Liver (tissue), 9 donors: ENCODE measurements around the gene INPP5A. TPM values are rescaled to one million over a fixed set of nuclear protein-coding genes. Genes with fewer than 3 reads are reported as not detected.

ENCODE experiments used
- DNase-seq: peaks from one replicate; pipeline ENCODE4 v3.0.0-alpha.2; 2017; ENCODE audit warnings: low spot score
- H3K27ac ChIP-seq, 2 donors: one replicate each; pipeline ENCODE4 v1.7.0; 2013; ENCODE audit warnings: inconsistent platforms in 2 of 2, low read length in 2 of 2, control low read depth in 1 of 2, low read depth in 1 of 2, mild to moderate bottlenecking in 1 of 2
- H3K27me3 ChIP-seq, 4 donors: one replicate each; pipeline versions ENCODE4 v1.6.1 to v1.7.0; 2013; ENCODE audit warnings: low read length in 3 of 4, inconsistent platforms in 1 of 4, mild to moderate bottlenecking in 1 of 4, moderate library complexity in 1 of 4; ENCODE audit not compliant: control insufficient read depth in 4 of 4, insufficient read depth in 4 of 4
- H3K36me3 ChIP-seq, 4 donors: one replicate each; pipeline versions ENCODE4 v1.6.1 to v1.7.0; 2013; ENCODE audit warnings: low read length in 3 of 4, mild to moderate bottlenecking in 3 of 4, low read depth in 1 of 4, moderate library complexity in 1 of 4; ENCODE audit not compliant: control insufficient read depth in 4 of 4, insufficient read depth in 3 of 4
- H3K4me1 ChIP-seq, 4 donors: one replicate each; pipeline versions ENCODE4 v1.6.1 to v1.7.0; 2013; ENCODE audit warnings: low read length in 3 of 4, mild to moderate bottlenecking in 3 of 4, moderate library complexity in 1 of 4; ENCODE audit not compliant: control insufficient read depth in 4 of 4, insufficient read depth in 4 of 4
- H3K4me3 ChIP-seq, 3 donors: one replicate each; pipeline versions ENCODE4 v1.6.1 to v1.7.0; 2013; ENCODE audit warnings: low read length in 3 of 3, control low read depth in 1 of 3, low read depth in 1 of 3, mild to moderate bottlenecking in 1 of 3
- H3K9ac ChIP-seq, 2 donors: one replicate each; pipeline ENCODE4 v1.7.0; 2013; ENCODE audit warnings: low read length in 2 of 2, mild to moderate bottlenecking in 2 of 2, moderate library complexity in 2 of 2, control low read depth in 1 of 2, low read depth in 1 of 2
- H3K9me3 ChIP-seq, 4 donors: one replicate each; pipeline versions ENCODE4 v1.6.1 to v1.7.0; 2013; ENCODE audit warnings: low read length in 3 of 4; ENCODE audit not compliant: control insufficient read depth in 4 of 4
- ATF3 ChIP-seq: IDR thresholded peaks from 2 replicates; pipeline ENCODE4 v1.6.1; 2016; ENCODE audit warnings: antibody characterized with exemption
- CTCF ChIP-seq: fragments of 150-350 bp; IDR thresholded peaks from 2 replicates; pipeline ENCODE4 v1.5.1; 2017; ENCODE audit warnings: improper control_type of control experiment, low read depth, low read length; ENCODE audit not compliant: missing input control
- EGR1 ChIP-seq, 2 donors: IDR thresholded peaks; 2 replicates each; pipeline ENCODE4 v1.6.1; 2016 to 2018; ENCODE audit warnings: antibody characterized with exemption in 2 of 2, low read depth in 2 of 2
- FOXA1 ChIP-seq: IDR thresholded peaks from 2 replicates; pipeline ENCODE4 v1.6.1; 2016; ENCODE audit warnings: antibody characterized with exemption
- FOXA2 ChIP-seq: IDR thresholded peaks from 2 replicates; pipeline ENCODE4 v1.6.1; 2016; ENCODE audit warnings: antibody characterized with exemption
- GABPA ChIP-seq, 2 donors: IDR thresholded peaks in 1 of 2; conservative IDR thresholded peaks in 1 of 2; 2 replicates each; pipeline ENCODE4 v1.6.1; 2016; ENCODE audit warnings: antibody characterized with exemption in 2 of 2, mild to moderate bottlenecking in 1 of 2, moderate library complexity in 1 of 2
- HNF4A ChIP-seq, 2 donors: conservative IDR thresholded peaks; 2 replicates each; pipeline ENCODE4 v1.6.1; 2016; ENCODE audit warnings: antibody characterized with exemption in 2 of 2, mild to moderate bottlenecking in 2 of 2
- HNF4G ChIP-seq: IDR thresholded peaks from 2 replicates; pipeline ENCODE4 v1.6.1; 2016; ENCODE audit warnings: antibody characterized with exemption
- JUND ChIP-seq, 2 donors: IDR thresholded peaks; 2 replicates each; pipeline ENCODE4 v1.6.1; 2016; ENCODE audit warnings: antibody characterized with exemption in 2 of 2
- NR2F2 ChIP-seq: IDR thresholded peaks from 2 replicates; pipeline ENCODE4 v1.6.1; 2016; ENCODE audit warnings: antibody characterized with exemption
- RAD21 ChIP-seq, 2 donors: IDR thresholded peaks; 2 replicates each; pipeline ENCODE4 v1.6.1; 2016; ENCODE audit warnings: antibody characterized with exemption in 2 of 2, mild to moderate bottlenecking in 2 of 2
- REST ChIP-seq: IDR thresholded peaks from 2 replicates; pipeline ENCODE4 v1.6.1; 2016; ENCODE audit warnings: antibody characterized with exemption, mild to moderate bottlenecking
- RXRA ChIP-seq, 2 donors: IDR thresholded peaks; 2 replicates each; pipeline ENCODE4 v1.6.1; 2017 to 2018; ENCODE audit warnings: antibody characterized with exemption in 2 of 2, mild to moderate bottlenecking in 1 of 2
- SP1 ChIP-seq: IDR thresholded peaks from 2 replicates; pipeline ENCODE4 v1.6.1; 2018; ENCODE audit warnings: antibody characterized with exemption, mild to moderate bottlenecking
- TAF1 ChIP-seq: conservative IDR thresholded peaks from 2 replicates; pipeline ENCODE4 v1.6.1; 2016; ENCODE audit warnings: antibody characterized with exemption, mild to moderate bottlenecking
- ZBTB33 ChIP-seq: IDR thresholded peaks from 2 replicates; pipeline ENCODE4 v1.6.1; 2016; ENCODE audit warnings: antibody characterized with exemption
- WGBS: extraction: QIAGEN DNeasy Blood & Tissue Kit; methylation state at CpG from one replicate; pipeline ENCODE4 v1.1.7; 2013; 5-methylcytosine and 5-hydroxymethylcytosine counted together
- polyA plus RNA-seq, 2 donors: library from polyadenylated mRNA; stranded (reverse) in 1 of 2; unstranded in 1 of 2; fragments of 200-250 nt in 1 of 2; fragments of >200 nt in 1 of 2; fragmentation: Nextera tagmentation in 1 of 2; extraction: Ambion mirVana in 1 of 2; gene quantifications; one replicate each; pipeline versions ENCODE4 v1.2.1 to v1.2.3, GENCODE V29; 2013 to 2015
- total RNA-seq, 2 donors: library from RNA; depleted of rRNA; stranded (reverse); fragments of >200 nt; gene quantifications; one replicate each; pipeline ENCODE4 v1.2.3, GENCODE V29; 2014
- donor health status: healthy.
- donor health status: healthy.
- donor health status: healthy.
- donor health status: healthy.
- donor health status: healthy.

Gene INPP5A
- total and polyA plus RNA-seq, 4 donors, result 4.3 to 26.5 (median 10.9) TPM

DNA sequence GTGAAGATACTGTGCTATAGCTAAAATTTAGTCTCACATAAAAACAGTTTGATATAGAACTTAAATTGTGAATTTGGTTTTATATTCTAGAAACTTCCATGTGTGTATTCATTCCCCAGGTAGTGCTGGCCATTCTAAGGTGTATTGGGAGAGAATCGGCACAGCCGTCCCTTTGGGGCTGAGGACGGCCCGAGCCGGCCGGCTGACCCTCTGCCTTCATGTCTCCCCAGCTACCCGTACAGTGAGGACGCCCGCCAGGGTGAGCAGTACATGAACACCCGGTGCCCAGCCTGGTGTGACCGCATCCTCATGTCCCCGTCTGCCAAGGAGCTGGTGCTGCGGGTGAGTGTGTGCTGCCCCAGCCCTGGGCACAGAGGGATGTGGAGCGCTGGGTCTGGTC is 239.9 kb downstream of the INPP5A start:
- no peak for DNase-seq
- H3K4me1 ChIP-seq, result no peaks in the 10 kb centered on the region
- no peaks in the 10 kb centered on the region for H3K27me3 ChIP-seq
- no peak for TF ChIP-seq ATF3
- no peak for TF ChIP-seq FOXA2
- no peak for TF ChIP-seq GABPA (IDR thresholded peaks at IDR 0.05 in 1 of 2, conservative IDR thresholded peaks at IDR 0.05 in 1 of 2)
- no peak for TF ChIP-seq NR2F2
- no peak for TF ChIP-seq CTCF
- no peak for TF ChIP-seq RAD21 (IDR thresholded peaks at IDR 0.05)
- no peak for TF ChIP-seq ZBTB33
- TF ChIP-seq EGR1 (IDR thresholded peaks at IDR 0.05; ENCODE audit: low read depth in 2 of 2), result no peak
- TF ChIP-seq RXRA (IDR thresholded peaks at IDR 0.05), result no peak
- no peak for TF ChIP-seq HNF4G
- no peak for TF ChIP-seq FOXA1
- no peak for TF ChIP-seq TAF1
- TF ChIP-seq REST, result no peak
- no peak for TF ChIP-seq HNF4A (conservative IDR thresholded peaks at IDR 0.05)
- TF ChIP-seq SP1, result no peak
- no peak overlapping the region for H3K9ac ChIP-seq
- H3K36me3 ChIP-seq, result peaks cover 4 to 24% (median 14%) of the 10 kb centered on the region in 4 donors
- H3K9me3 ChIP-seq, result no peaks in the 10 kb centered on the region
- H3K27ac ChIP-seq, result no peak overlapping the region
- WGBS, result 97% methylated on average over 14 of the region's 14 CpGs
- H3K4me3 ChIP-seq, result no peak overlapping the region

DNA sequence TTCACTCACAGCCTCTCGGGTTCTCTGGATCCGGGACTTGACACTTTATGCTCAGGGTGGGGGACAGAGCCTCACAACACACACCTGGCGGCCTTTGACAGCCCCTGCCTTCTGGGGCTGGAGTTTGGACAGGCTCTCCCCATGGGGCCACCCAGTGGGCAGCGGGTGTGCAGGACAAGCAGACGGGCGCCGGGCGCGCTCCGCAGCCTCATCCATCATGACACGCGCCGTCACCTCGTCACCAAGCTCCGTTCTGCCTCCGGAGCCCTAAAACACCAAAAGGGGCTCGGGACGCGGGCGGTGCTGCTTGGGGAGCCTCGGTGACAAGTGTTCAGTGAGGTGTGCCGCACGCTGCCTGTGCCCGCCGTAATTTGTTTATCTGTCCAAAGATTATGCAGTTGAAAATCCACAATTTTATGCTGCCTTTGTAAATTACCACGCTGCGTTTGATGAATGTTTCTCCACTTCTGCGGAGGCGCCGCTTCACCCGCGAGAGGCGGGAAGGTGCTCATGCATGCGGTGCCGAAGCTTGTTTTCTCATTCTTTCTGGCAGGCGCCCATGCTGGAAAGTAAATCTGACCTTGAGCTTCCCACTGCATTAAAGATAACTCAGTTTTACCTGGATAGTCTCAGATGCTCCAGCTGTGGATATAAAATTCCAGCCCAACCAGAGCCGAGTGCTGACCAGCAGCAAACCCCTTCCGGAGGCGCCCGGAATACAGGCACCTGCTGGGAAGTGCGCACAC is 242.1 kb downstream of the INPP5A start:
- DNase-seq, result no peak
- Histone ChIP-seq H3K4me1 (peaks cover 0 to 1% (median 0%) of the 10 kb centered on the region in 4 donors), H3K4me3 (no peak overlapping the region), H3K27ac (no peak overlapping the region), H3K36me3 (peaks cover 6 to 24% (median 14%) of the 10 kb centered on the region in 4 donors), H3K9ac (no peak overlapping the region), H3K9me3 (peaks cover 0 to 7% (median 3%) of the 10 kb centered on the region in 4 donors), H3K27me3 (peaks cover 0 to 9% (median 1%) of the 10 kb centered on the region in 4 donors)
- 97% methylated on average over 41 of the region's 41 CpGs for WGBS
- TF ChIP-seq SP1 (no peak), GABPA (IDR thresholded peaks at IDR 0.05 in 1 of 2, conservative IDR thresholded peaks at IDR 0.05 in 1 of 2) (no peak), NR2F2 (no peak), RAD21 (IDR thresholded peaks at IDR 0.05) (no peak), RXRA (IDR thresholded peaks at IDR 0.05) (no peak), HNF4G (no peak), REST (no peak), JUND (IDR thresholded peaks at IDR 0.05) (no peak), CTCF (no peak), ATF3 (no peak)
